ENCODE results near the gene CYP4F22. TPM values are rescaled to one million over a fixed set of nuclear protein-coding genes. Genes with fewer than 3 reads are reported as not detected.

CYP4F22 gene
- total and polyA plus RNA-seq, 9 of the 15 experiments (the other 6 are each of a cell fraction or from before 2014, with no cell fraction given), result not detected

DNA sequence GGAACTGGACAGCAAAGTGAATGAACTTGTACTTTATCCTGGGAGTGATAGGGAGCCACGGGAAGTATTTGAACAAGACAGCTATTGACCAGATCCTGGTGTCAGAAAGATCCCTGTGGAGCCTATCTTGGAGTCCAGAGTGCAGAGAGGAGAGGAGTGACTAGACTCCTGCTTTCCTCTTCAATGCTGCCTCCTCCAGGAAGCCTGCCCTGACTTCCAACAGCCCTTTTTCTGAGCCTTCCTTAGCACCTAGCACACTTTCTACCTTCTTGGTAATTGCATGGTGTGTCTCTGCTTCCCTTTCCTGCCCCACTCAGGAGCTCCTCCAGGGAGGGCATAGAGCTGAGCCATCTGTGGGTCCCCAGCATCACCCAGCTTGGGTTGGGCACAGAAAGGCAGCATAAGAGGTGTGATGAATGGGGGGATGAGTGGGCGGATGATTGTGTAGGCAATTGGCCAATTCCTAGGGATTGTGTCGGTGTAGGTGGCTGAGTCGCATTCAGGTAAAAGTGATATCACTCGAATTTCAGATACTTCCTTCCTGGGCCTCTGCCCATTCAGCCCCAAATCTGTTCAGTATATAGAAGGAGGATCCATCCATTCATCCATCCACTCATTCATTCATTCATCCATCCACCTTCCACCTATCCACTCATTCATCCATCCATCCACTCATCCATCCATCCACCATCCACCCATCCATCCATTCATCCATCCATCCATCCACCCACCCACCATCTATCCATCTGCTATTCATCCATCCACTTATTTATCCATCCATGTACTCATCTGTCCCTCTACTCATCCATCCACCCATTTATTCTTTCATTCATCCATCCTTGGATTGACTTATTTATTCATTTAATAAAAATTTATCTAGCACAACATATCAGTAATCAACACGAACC is 26.9 kb downstream of the CYP4F22 start (continued):
- no peak for TF ChIP-seq CBX5 (IDR thresholded peaks at IDR 0.05; ENCODE audit: borderline replicate concordance, low read depth)
- no peak for TF ChIP-seq ZBTB17 (CRISPR knock-in tag; IDR thresholded peaks at IDR 0.05)
- TF ChIP-seq TOE1 (IDR thresholded peaks at IDR 0.05; ENCODE audit: borderline replicate concordance), result no peak
- TF ChIP-seq TOE1 (CRISPR knock-in tag; IDR thresholded peaks at IDR 0.05; ENCODE audit: borderline replicate concordance, low read depth), result no peak
- peak; percentile 84 for TF ChIP-seq ZFP36 (IDR thresholded peaks at IDR 0.05; ENCODE audit: low read depth, low read length, partially characterized antibody)
- TF ChIP-seq NCOR1 (IDR thresholded peaks at IDR 0.05), result no peak
- TF ChIP-seq PML (IDR thresholded peaks at IDR 0.05; ENCODE audit: low read length), result no peak
- TF ChIP-seq ZBTB1 (CRISPR knock-in tag; IDR thresholded peaks at IDR 0.05; ENCODE audit: borderline replicate concordance, low read depth), result no peak
- TF ChIP-seq NCOA2 (IDR thresholded peaks at IDR 0.05; ENCODE audit: partially characterized antibody in 2 of 2), result no peak

DNA sequence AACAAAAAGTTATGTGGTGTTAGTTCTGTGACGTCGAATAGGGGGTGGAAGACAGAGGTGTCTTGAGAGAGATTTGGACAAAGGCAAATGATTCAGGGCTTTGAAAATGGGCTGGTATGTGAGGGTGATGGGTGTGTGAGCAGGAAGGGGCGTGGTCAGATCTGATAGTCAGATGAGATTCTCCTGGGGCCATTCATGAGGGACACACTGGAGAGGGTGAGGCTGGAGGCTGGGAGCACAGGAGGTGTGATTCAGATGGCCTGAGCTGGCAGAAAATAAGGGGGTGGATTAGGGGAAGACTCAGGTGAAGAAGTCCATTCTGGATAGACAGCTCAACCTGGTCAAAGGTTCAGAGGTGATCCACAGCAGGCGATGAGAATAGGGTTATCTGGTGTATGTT is 28.0 kb downstream of the CYP4F22 start:
- CTCF ChIA-PET (ENCODE audit: low intra/inter-chr PET ratio), result interaction anchor here (0.5 kb wide), 1 partner anchor 14 kb away, joined by 3 read pairs; no protein-coding TSS in a partner anchor
- Histone ChIP-seq H3K9me3 (replicated peaks; ENCODE audit: control insufficient read depth, insufficient read depth, low read depth, low read length) (no peaks in the 10 kb centered on the region), H3K27ac (ENCODE audit: extremely low read depth, low read depth, low read length) (no peak overlapping the region), H3K79me2 (ENCODE audit: control insufficient read depth, insufficient read depth, low read length) (no peaks in the 10 kb centered on the region), H4K20me1 (replicated peaks; ENCODE audit: control insufficient read depth, insufficient read depth, low read length) (no peaks in the 10 kb centered on the region), H2AFZ (ENCODE audit: low read depth, low read length) (no peak overlapping the region), H3K4me2 (ENCODE audit: insufficient read depth, low read length) (no peak overlapping the region), H3K4me1 (replicated peaks in 1 of 2; ENCODE audit: control insufficient read depth in 2 of 2, insufficient read depth in 2 of 2, low read length in 2 of 2) (peaks cover 0 to 3% of the 10 kb centered on the region in 2 experiments; a peak in 2 of 5 replicates), H3K4me3 (no peak overlapping the region), H3K9me1 (ENCODE audit: control insufficient read depth, insufficient read depth, low read length) (no peaks in the 10 kb centered on the region), H3K36me3 (ENCODE audit: control insufficient read depth, insufficient read depth, low read length) (no peaks in the 10 kb centered on the region), H3K9ac (ENCODE audit: insufficient read depth in 1 of 2, low read depth in 2 of 2, low read length in 2 of 2) (no peak overlapping the region), H3K27me3 (ENCODE audit: control insufficient read depth in 2 of 2, insufficient read depth in 2 of 2, low read length in 2 of 2) (no peaks in the 10 kb centered on the region; a peak in 1 of 5 replicates)
- in situ Hi-C loops (cut with MboI) (no loop called here), intact Hi-C loops (cut with micrococcal nuclease) (no loop called here)
- DNase-seq (ENCODE audit: extremely low read depth in 1 of 4, low spot score in 3 of 4), result no peak
- POLR2A ChIA-PET, result interaction anchor here (0.6 to 0.9 kb wide), 2 partner anchors 9 to 10 kb away, joined by 3 read pairs; no protein-coding TSS in a partner anchor
- no peak for FAIRE-seq
- TF ChIP-seq PHF8 (IDR thresholded peaks at IDR 0.05; ENCODE audit: borderline replicate concordance, low read length) (no peak), ZKSCAN8 (CRISPR knock-in tag; IDR thresholded peaks at IDR 0.05) (no peak), HDAC1 (IDR thresholded peaks at IDR 0.05) (no peak), HMG20B (CRISPR knock-in tag; IDR thresholded peaks at IDR 0.05) (no peak), ESRRB (CRISPR knock-in tag; IDR thresholded peaks at IDR 0.05; ENCODE audit: borderline replicate concordance) (no peak), OTX1 (CRISPR knock-in tag; IDR thresholded peaks at IDR 0.05) (no peak), GABPB2 (CRISPR knock-in tag; conservative IDR thresholded peaks at IDR 0.05) (no peak), ZNF197 (CRISPR knock-in tag; IDR thresholded peaks at IDR 0.05; ENCODE audit: low read depth) (no peak), KLF16 (IDR thresholded peaks at IDR 0.05) (no peak), NR3C1 (CRISPR knock-in tag; IDR thresholded peaks at IDR 0.05) (no peak), PHF20 (IDR thresholded peaks at IDR 0.05; ENCODE audit: partially characterized antibody) (no peak)
- no TSS peak for BruUV-seq (replicated peaks)
- ATAC-seq, result no peak
- WGBS (ENCODE audit: insufficient coverage, low coverage, missing lambda C conversion rate), result 0% methylated on average over 4 of the region's 4 CpGs

All from K562 (cell line).